Peyer's patch (tissue), 4 donors: Measurements from ENCODE around the gene UGT2B15. TPM values are rescaled to one million over a fixed set of nuclear protein-coding genes. Genes with fewer than 3 reads are reported as not detected.
"Not testable (repeated sequence)": the region's sequence is repeated elsewhere in the genome, so short reads cannot be mapped to it uniquely, and the experiment has no call there.

Source experiments
- DNase-seq, 3 donors: peaks; one replicate each; pipeline ENCODE4 v3.0.0-alpha.2; 2017 to 2019
- H3K27ac ChIP-seq, 4 donors: fragments of 200-600 bp; sonication (generic); one replicate each; pipeline ENCODE4 v1.5.1; 2016 to 2019
- H3K27me3 ChIP-seq, 2 donors: fragments of 200-600 bp; sonication (generic); one replicate each; pipeline ENCODE4 v1.5.1; 2019
- H3K36me3 ChIP-seq, 3 donors: fragments of 200-600 bp; sonication (generic); one replicate each; pipeline ENCODE4 v1.5.1; 2016 to 2019
- H3K4me1 ChIP-seq, 4 donors: fragments of 200-600 bp; sonication (generic); one replicate each; pipeline ENCODE4 v1.5.1; 2016 to 2019
- H3K4me3 ChIP-seq, 4 donors: fragments of 200-600 bp; sonication (generic); 1 replicate in 3 of 4; 2 replicates in 1 of 4; pipeline ENCODE4 v1.5.1; 2016 to 2019; ENCODE audit warnings: mild to moderate bottlenecking in 1 of 4
- H3K9me3 ChIP-seq, 4 donors: fragments of 200-600 bp; sonication (generic); one replicate each; pipeline ENCODE4 v1.5.1; 2016 to 2019; ENCODE audit warnings: mild to moderate bottlenecking in 1 of 4
- POLR2A ChIP-seq, 2 donors: fragments of 450-650 bp; IDR thresholded peaks; one replicate each; pipeline ENCODE4 v1.5.1; 2017; ENCODE audit warnings: antibody characterized with exemption in 2 of 2, mild to moderate bottlenecking in 2 of 2, moderate library complexity in 2 of 2
- total RNA-seq, 4 donors: library from RNA; depleted of rRNA; stranded (reverse); fragments of >200 nt; gene quantifications; one replicate each; pipeline ENCODE4 v1.1.0, GENCODE V29; 2016
- TF ChIP-seq, protein P1 (sequence below), 6 experiments: fragments of 450-650 bp in 4 of 6; fragments of 200-600 bp in 2 of 6; sonication (generic) in 1 of 6; IDR thresholded peaks; one replicate each; pipeline ENCODE4 v1.5.1; 2017 to 2019; ENCODE audit warnings: antibody characterized with exemption in 6 of 6, mild to moderate bottlenecking in 3 of 6, moderate library complexity in 1 of 6

The UGT2B15 gene
- total RNA-seq, 4 donors from 2014 or later: 13.0 to 76.4 (median 24.0) TPM; not detected in 1

DNA sequence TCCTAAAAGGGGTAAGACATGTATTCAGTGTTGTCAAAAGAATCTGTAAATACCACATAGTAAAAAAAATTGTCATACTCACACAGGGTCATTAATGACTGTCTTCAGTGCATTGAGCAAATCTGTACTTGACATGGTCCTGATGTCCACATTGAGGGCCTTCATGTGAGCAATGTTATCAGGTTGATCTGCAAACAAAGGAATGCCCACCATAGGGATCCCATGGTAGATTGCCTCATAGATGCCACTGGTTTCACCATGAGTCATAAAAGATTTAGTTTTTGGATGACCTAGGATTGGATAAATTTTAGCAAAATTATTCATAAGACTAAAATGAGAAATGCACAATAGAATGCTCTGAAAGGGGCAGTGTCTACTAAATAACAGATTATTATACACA, 38.1 kb upstream of the UGT2B15 start:
- H3K4me3 ChIP-seq: no peak overlapping the region
- no peaks in the 10 kb centered on the region for H3K9me3 ChIP-seq
- DNase-seq: no peak
- no peaks in the 10 kb centered on the region for H3K4me1 ChIP-seq
- H3K36me3 ChIP-seq: no peaks in the 10 kb centered on the region
- no peak for TF ChIP-seq POLR2A (IDR thresholded peaks at IDR 0.05)
- TF ChIP-seq, protein P1, sequence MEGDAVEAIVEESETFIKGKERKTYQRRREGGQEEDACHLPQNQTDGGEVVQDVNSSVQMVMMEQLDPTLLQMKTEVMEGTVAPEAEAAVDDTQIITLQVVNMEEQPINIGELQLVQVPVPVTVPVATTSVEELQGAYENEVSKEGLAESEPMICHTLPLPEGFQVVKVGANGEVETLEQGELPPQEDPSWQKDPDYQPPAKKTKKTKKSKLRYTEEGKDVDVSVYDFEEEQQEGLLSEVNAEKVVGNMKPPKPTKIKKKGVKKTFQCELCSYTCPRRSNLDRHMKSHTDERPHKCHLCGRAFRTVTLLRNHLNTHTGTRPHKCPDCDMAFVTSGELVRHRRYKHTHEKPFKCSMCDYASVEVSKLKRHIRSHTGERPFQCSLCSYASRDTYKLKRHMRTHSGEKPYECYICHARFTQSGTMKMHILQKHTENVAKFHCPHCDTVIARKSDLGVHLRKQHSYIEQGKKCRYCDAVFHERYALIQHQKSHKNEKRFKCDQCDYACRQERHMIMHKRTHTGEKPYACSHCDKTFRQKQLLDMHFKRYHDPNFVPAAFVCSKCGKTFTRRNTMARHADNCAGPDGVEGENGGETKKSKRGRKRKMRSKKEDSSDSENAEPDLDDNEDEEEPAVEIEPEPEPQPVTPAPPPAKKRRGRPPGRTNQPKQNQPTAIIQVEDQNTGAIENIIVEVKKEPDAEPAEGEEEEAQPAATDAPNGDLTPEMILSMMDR (IDR thresholded peaks at IDR 0.05): no peak
- H3K27ac ChIP-seq: no peak overlapping the region
- no peaks in the 10 kb centered on the region for H3K27me3 ChIP-seq

DNA sequence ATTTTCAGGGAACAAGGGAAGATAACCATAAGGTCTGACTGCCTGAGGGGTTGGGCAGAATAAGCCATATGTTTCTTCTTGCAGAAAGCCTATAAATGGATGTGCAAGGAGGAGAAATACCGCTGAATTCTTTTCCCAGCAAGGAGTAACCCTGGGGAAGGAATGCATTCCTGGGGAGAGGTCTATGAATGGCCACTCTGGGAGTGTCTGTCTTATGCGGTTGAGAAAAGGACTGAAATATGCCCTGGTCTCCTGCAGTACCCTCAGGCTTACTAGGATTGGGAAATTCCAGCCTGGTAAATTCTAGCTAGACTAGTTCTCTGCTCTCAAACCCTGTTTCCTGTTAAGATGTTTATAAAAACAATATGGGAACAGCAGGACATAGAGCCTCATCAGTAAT, 32.7 kb upstream of the UGT2B15 start:
- H3K36me3 ChIP-seq, H3K4me1 ChIP-seq, H3K9me3 ChIP-seq, H3K27me3 ChIP-seq, H3K4me3 ChIP-seq, DNase-seq, H3K27ac ChIP-seq: not testable (repeated sequence)

DNA sequence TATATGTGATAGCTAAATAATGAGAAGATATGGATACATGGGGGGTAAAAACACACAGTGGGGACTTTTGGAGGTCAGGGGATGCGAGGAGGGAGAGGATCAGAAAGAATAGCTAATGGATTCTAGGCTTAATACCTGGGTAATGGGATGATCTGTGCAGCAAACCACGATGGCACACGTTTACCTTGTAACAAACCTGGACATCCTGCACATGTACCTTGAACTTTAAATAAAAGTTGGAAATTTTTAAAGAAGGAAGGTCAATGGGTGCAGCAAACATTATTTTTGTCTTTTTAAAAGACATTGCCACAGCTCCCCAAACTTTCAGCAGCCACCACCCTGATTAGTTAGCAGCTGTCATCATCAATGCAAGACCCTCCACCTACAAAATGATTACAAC, 29.7 kb upstream of the UGT2B15 start:
- Histone ChIP-seq H3K36me3 (no peaks in the 10 kb centered on the region), H3K9me3 (no peaks in the 10 kb centered on the region), H3K27ac (no peak overlapping the region), H3K27me3 (no peaks in the 10 kb centered on the region), H3K4me1 (no peaks in the 10 kb centered on the region), H3K4me3 (no peak overlapping the region)
- no peak for DNase-seq
- TF ChIP-seq POLR2A (IDR thresholded peaks at IDR 0.05): no peak
- TF ChIP-seq, protein P1 (IDR thresholded peaks at IDR 0.05): no peak

DNA sequence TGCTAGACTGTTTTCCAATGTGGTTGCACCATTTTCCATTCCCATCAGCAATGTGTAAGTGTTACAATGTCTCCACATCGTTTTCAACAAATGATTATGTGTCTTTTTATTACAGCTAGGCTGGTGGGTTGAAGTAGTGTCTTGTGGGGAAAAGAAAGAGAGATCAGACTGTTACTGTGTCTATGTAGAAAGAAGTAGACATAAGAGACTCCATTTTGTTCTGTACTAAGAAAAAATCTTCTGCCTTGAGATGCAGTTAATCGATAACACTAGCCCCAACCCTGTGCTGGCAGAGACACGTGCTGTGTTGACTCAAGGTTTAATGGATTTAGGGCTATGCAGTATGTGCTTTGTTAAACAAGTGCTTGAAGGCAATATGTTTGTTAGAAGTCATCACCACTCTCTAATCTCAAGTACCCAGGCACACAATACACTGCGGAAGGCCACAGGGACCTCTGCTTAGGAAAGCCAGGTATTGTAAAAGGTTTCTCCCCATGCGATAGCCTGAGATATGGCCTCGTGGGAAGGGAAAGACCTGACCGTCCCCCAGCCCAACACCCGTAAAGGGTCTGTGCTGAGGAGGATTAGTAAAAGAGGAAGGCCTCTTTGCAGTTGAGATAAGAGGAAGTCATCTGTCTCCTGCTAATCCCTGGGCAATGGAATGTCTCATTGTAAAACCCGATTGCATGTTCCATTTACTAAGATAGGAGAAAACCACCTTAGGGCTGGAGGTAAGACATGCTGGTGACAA, 23.0 kb upstream of the UGT2B15 start:
- H3K27ac ChIP-seq: no peak overlapping the region
- H3K9me3 ChIP-seq: peaks cover 0 to 3% (median 0%) of the 10 kb centered on the region in 4 donors
- no peak for TF ChIP-seq POLR2A (IDR thresholded peaks at IDR 0.05)
- TF ChIP-seq, protein P1 (IDR thresholded peaks at IDR 0.05): no peak
- no peaks in the 10 kb centered on the region for H3K27me3 ChIP-seq
- no peaks in the 10 kb centered on the region for H3K4me1 ChIP-seq
- DNase-seq: no peak
- H3K4me3 ChIP-seq: no peak overlapping the region
- H3K36me3 ChIP-seq: no peaks in the 10 kb centered on the region

DNA sequence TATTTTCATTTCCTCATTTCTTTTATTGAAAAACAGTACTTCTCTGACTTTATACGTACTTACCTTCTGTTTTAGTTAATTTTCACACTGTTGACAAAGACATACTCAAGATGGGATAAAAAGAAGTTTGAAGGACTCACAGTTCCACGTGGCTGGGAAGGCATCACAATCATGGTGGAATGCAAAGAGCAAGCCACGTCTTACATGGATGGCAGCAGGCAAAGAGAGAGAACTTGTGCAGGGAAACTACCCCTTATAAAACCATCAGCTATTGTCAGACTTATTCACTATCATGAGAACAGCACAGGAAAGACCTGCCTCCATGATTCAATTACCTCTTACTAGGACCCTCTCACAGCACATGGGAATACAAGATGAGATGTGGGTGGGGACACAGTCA, 20.7 kb upstream of the UGT2B15 start:
- no peak for DNase-seq
- Histone ChIP-seq H3K36me3 (no peaks in the 10 kb centered on the region), H3K27ac (no peak overlapping the region), H3K4me3 (no peak overlapping the region), H3K27me3 (no peaks in the 10 kb centered on the region), H3K4me1 (no peaks in the 10 kb centered on the region), H3K9me3 (peaks cover 0 to 3% (median 0%) of the 10 kb centered on the region in 4 donors)
- no peak for TF ChIP-seq POLR2A (IDR thresholded peaks at IDR 0.05)
- TF ChIP-seq, protein P1 (IDR thresholded peaks at IDR 0.05): no peak

DNA sequence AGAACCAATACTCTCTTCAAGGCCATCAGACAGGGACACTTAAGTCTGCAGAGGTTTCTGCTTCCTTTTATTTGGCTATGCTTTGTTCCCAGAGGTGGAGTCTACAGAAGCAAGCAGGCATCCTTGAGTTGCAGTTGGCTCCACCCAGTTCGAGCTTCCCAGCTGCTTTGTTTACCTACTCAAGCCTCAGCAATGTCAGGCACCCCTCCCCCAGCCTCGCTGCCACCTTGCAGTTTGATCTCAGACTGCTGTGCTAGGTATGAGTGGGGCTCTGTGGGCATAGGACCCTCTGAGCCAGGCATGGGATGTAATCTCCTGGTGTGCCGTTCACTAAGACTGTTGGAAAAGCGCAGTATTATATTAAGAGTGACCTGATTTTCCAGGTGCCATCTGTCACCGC, 12.6 kb upstream of the UGT2B15 start:
- no peak overlapping the region for H3K4me3 ChIP-seq

DNA sequence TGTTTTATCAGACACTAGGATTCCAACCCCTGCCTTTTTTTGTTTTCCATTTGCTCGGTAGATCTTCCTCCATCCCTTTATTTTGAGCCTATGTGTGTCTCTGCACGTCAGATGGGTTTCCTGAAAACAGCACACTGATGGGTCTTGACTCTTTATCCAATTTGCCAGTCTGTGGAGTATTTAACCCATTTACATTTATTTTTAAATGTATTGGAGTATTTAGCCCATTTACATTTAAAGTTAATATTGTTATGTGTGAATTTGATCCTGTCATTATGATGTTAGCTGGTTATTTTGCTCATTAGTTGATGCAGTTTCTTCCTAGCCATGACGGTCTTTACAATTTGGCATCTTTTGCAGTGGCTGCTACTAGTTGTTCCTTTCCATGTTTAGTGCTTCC, 10.8 kb upstream of the UGT2B15 start:
- H3K27ac ChIP-seq, H3K4me3 ChIP-seq, DNase-seq, H3K36me3 ChIP-seq, H3K9me3 ChIP-seq, H3K27me3 ChIP-seq, H3K4me1 ChIP-seq: not testable (repeated sequence)

More for the DNA sequence above, 12.6 kb upstream of the UGT2B15 start:
- Histone ChIP-seq H3K4me1 (no peaks in the 10 kb centered on the region), H3K27ac (no peak overlapping the region), H3K27me3 (no peaks in the 10 kb centered on the region), H3K36me3 (no peaks in the 10 kb centered on the region), H3K9me3 (no peaks in the 10 kb centered on the region)
- DNase-seq: no peak
- no peak for TF ChIP-seq POLR2A (IDR thresholded peaks at IDR 0.05)
- TF ChIP-seq, protein P1 (IDR thresholded peaks at IDR 0.05): no peak
